NT2/D1 (cell line): ENCODE data around the gene CREG2.

Experiments
- SUZ12 ChIP-seq: IDR thresholded peaks from 2 replicates; pipeline ENCODE4 v1.6.1; 2011; ENCODE audit not compliant: insufficient read length, insufficient read depth; ENCODE audit errors: extremely low read depth
- YY1 ChIP-seq: IDR thresholded peaks from 2 replicates; pipeline ENCODE4 v1.6.1; 2011; ENCODE audit not compliant: insufficient read length, insufficient read depth
- ZNF274 ChIP-seq: IDR thresholded peaks from 2 replicates; pipeline ENCODE4 v1.6.1; 2011; ENCODE audit warnings: mild to moderate bottlenecking, low read depth, low read length

GRCh38 chr2:101337877-101338276 lies 49.4 kb downstream of the CREG2 start:
- no peak for TF ChIP-seq ZNF274
- TF ChIP-seq YY1: no peak
- TF ChIP-seq SUZ12: no peak
